Epithelial cell of esophagus (primary cell): ENCODE results near the gene UBAP1.

ENCODE experiments used
- DNase-seq: peaks from one replicate; pipeline ENCODE4 v3.0.0; 2010; ENCODE audit warnings: low read depth
- H3K4me3 ChIP-seq: 2 replicates; pipeline ENCODE4 v1.5.1; 2011; ENCODE audit warnings: mild to moderate bottlenecking, low read length, control low read depth
- TF ChIP-seq, protein P1 (sequence below): IDR thresholded peaks from 2 replicates; pipeline ENCODE4 v1.5.1; 2011; ENCODE audit warnings: low read depth, mild to moderate bottlenecking, low read length, control low read depth, inconsistent platforms; ENCODE audit not compliant: insufficient read depth; ENCODE audit errors: missing control alignments

UBAP1 gene

GRCh38 chr9:34163434-34163833 is 15.4 kb upstream of the UBAP1 start:
- H3K4me3 ChIP-seq, result no peak overlapping the region
- TF ChIP-seq, protein P1, sequence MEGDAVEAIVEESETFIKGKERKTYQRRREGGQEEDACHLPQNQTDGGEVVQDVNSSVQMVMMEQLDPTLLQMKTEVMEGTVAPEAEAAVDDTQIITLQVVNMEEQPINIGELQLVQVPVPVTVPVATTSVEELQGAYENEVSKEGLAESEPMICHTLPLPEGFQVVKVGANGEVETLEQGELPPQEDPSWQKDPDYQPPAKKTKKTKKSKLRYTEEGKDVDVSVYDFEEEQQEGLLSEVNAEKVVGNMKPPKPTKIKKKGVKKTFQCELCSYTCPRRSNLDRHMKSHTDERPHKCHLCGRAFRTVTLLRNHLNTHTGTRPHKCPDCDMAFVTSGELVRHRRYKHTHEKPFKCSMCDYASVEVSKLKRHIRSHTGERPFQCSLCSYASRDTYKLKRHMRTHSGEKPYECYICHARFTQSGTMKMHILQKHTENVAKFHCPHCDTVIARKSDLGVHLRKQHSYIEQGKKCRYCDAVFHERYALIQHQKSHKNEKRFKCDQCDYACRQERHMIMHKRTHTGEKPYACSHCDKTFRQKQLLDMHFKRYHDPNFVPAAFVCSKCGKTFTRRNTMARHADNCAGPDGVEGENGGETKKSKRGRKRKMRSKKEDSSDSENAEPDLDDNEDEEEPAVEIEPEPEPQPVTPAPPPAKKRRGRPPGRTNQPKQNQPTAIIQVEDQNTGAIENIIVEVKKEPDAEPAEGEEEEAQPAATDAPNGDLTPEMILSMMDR, result no peak
- peak; percentile 91 for DNase-seq

DNA sequence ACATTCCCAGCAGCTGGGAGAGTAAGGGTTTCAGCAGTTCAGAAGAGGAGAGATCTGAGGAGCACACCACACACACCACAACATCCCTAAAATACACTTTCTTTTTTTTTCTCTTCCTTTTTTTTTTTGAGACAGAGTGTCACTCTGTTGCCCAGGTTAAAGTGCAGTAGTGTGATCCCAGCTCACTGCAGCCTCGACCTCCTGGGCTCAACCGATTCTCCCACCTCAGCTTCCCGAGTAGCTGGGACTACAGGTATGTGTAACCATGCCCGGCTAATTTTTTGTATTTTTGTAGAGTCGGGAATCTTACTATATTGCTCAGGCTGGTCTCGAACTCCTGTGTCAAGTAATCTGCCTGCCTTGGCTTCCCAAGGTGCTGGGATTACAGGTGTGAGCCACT is 9.7 kb upstream of the UBAP1 start:
- TF ChIP-seq, protein P1, result no peak
- no peak for DNase-seq
- H3K4me3 ChIP-seq, result no peak overlapping the region

- TF ChIP-seq, protein P1, result peak; percentile 10
- H3K4me3 ChIP-seq, result no peak overlapping the region
- no peak for DNase-seq
Measured at GRCh38 chr9:34170237-34170991, 8.4 kb upstream of the UBAP1 start.

DNA sequence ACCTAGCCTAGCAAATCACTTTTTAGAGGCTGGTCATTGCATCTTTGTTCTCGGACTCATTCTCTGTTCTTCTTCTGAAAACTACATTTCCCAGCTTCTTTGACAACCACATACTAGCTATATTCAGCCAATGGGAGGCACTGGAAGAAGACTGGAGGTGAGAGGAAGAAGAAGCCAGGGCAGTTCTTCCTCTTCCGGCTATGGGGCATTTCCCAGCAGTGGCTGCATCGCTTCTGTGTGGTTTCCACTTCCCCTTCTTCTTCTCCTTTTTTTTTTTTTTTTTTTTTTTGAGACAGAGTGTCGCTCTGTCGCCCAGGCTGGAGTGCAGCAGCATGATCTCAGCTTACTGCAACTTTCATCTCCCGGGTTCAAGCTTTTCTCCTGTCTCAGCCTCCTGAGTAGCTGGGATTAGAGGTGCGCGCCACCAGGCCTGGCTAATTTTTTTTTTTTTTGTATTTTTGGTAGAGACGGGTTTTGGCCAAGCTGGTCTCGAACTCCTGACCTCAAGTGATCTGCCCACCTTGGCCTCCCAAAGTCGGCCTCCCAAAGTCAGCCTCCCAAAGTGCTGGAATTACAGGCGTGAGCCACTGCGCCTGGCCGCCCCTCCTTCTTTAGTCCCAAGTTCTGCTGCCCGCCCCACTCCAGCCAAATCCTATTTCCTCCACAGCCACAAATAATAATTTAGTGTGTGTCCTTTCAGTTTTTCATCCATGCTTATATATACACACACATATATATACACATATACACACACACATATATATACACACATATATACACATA is 6.9 kb upstream of the UBAP1 start:
- TF ChIP-seq, protein P1, result no peak
- DNase-seq, result no peak
- no peak overlapping the region for H3K4me3 ChIP-seq

- DNase-seq, result peak; percentile 95
- TF ChIP-seq, protein P1, result no peak
- no peak overlapping the region for H3K4me3 ChIP-seq
Measured at GRCh38 chr9:34176089-34176488, 2.8 kb upstream of the UBAP1 start.

- DNase-seq, result no peak
- peak overlapping the region; percentile 99 for H3K4me3 ChIP-seq
- TF ChIP-seq, protein P1, result no peak
Measured at GRCh38 chr9:34177593-34178435, 1.0 kb upstream of the UBAP1 start.
